Measurements from ENCODE around the gene NT5DC1.
A peak's percentile ranks its signal among the peaks of the same experiment; 100 is the strongest.

The NT5DC1 gene

GRCh38 chr6:116139917-116140316 is 39.3 kb downstream of the NT5DC1 start:
- no peak overlapping the region for H3K27ac ChIP-seq
- TF ChIP-seq CTCF (conservative IDR thresholded peaks at IDR 0.05) (peak; percentile 45), ZFX (IDR thresholded peaks at IDR 0.05) (no peak)

GRCh38 chr6:116144605-116145004 is 44.0 kb downstream of the NT5DC1 start:
- TF ChIP-seq CTCF (conservative IDR thresholded peaks at IDR 0.05) = no peak
- TF ChIP-seq ZFX (IDR thresholded peaks at IDR 0.05) = no peak

GRCh38 chr6:116145803-116146675 is 45.4 kb downstream of the NT5DC1 start:
- TF ChIP-seq CTCF (conservative IDR thresholded peaks at IDR 0.05) (no peak), ZFX (IDR thresholded peaks at IDR 0.05) (no peak)
- no peak overlapping the region for H3K27ac ChIP-seq

More at GRCh38 chr6:116144605-116145004, 44.0 kb downstream of the NT5DC1 start:
- no peak overlapping the region for H3K27ac ChIP-seq

GRCh38 chr6:116152620-116153019 is 52.0 kb downstream of the NT5DC1 start:
- TF ChIP-seq CTCF (conservative IDR thresholded peaks at IDR 0.05) (no peak), ZFX (IDR thresholded peaks at IDR 0.05) (no peak)
- no peak overlapping the region for H3K27ac ChIP-seq

GRCh38 chr6:116154887-116155286 is 54.2 kb downstream of the NT5DC1 start:
- H3K27ac ChIP-seq = no peak overlapping the region
- TF ChIP-seq CTCF (conservative IDR thresholded peaks at IDR 0.05) = no peak
- TF ChIP-seq ZFX (IDR thresholded peaks at IDR 0.05) = no peak

GRCh38 chr6:116156405-116157326 is 56.0 kb downstream of the NT5DC1 start:
- no peak overlapping the region for H3K27ac ChIP-seq
- TF ChIP-seq CTCF (conservative IDR thresholded peaks at IDR 0.05) (no peak), ZFX (IDR thresholded peaks at IDR 0.05) (no peak)

- TF ChIP-seq ZFX (IDR thresholded peaks at IDR 0.05) (no peak), CTCF (conservative IDR thresholded peaks at IDR 0.05) (no peak)
- no peak overlapping the region for H3K27ac ChIP-seq
These were observed 56.7 kb downstream of the NT5DC1 start for GRCh38 chr6:116157391-116157790.
